Parathyroid adenoma (tissue), 2 donors: ENCODE data around the gene LRP1-AS.

Experiments
- H2AFZ ChIP-seq: fragments of 300-600 bp; sonication (generic); one replicate; pipeline ENCODE4 v1.7.0; 2017; ENCODE audit warnings: antibody characterized with exemption, mild to moderate bottlenecking
- H3K27ac ChIP-seq: fragments of 300-600 bp; sonication (generic); one replicate; pipeline ENCODE4 v1.7.0; 2017
- H3K27me3 ChIP-seq: fragments of 300-600 bp; sonication (generic); one replicate; pipeline ENCODE4 v1.7.0; 2017; ENCODE audit warnings: low read length; ENCODE audit not compliant: control insufficient read depth, insufficient read depth
- H3K36me3 ChIP-seq: fragments of 300-600 bp; sonication (generic); one replicate; pipeline ENCODE4 v1.7.0; 2017; ENCODE audit warnings: low read length; ENCODE audit not compliant: control insufficient read depth, insufficient read depth
- H3K4me1 ChIP-seq: fragments of 300-600 bp; sonication (generic); one replicate; pipeline ENCODE4 v1.7.0; 2017; ENCODE audit warnings: control low read depth
- H3K4me2 ChIP-seq: fragments of 300-600 bp; sonication (generic); one replicate; pipeline ENCODE4 v1.7.0; 2017; ENCODE audit warnings: low read length
- H3K4me3 ChIP-seq: fragments of 300-600 bp; sonication (generic); one replicate; pipeline ENCODE4 v1.7.0; 2017; ENCODE audit warnings: low read depth, low read length
- H3K79me2 ChIP-seq: fragments of 300-600 bp; sonication (generic); one replicate; pipeline ENCODE4 v1.7.0; 2017; ENCODE audit warnings: control low read depth
- H3K9ac ChIP-seq: fragments of 300-600 bp; sonication (generic); one replicate; pipeline ENCODE4 v1.7.0; 2017; ENCODE audit warnings: mild to moderate bottlenecking
- H3K9me3 ChIP-seq: fragments of 300-600 bp; sonication (generic); one replicate; pipeline ENCODE4 v1.7.0; 2017; ENCODE audit warnings: low read length; ENCODE audit not compliant: control insufficient read depth
- TF ChIP-seq, protein P1 (sequence below): fragments of 300-600 bp; sonication (generic); IDR thresholded peaks from one replicate; pipeline ENCODE4 v1.7.0; 2017; ENCODE audit warnings: antibody characterized with exemption, mild to moderate bottlenecking
- donor health status: primary hyperparathyroidism.

Gene LRP1-AS

DNA sequence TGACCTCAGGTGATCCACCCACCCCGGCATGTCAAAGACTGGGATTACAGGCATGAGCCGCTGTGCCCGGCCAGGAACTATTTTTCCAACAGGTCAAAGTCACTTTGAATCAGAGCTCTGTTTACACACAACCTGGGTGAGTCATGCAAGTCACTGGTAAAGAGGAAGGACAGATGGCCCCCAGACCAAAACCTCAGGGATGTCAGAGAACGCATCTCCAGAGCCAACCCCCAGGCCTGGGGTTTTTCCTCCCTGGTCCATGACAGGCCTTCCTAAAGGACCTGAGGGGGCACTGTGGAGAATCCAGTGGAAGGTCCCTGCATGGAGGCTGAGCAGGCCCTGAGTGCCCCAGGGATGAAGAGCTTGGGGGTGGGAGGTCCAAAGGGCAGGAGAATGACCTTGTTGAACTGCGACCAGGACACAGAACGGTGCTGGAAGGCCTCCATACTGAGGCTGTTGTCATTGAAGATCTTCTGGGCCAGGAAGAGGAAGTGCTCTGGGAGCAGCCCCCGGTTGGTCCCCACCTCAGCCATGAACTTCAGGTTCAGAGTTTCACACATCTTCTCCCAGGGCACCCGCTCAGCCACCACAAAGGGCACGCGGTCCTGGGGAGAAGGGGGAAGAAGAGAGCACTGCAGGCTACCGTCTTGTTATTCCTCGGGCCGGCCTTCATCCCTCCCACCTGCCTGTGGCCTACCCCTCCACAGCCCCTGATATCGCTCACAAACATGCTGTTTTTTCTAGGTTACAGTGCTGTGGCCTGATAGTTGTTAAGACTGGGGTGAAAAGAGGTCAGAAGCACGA, 45.3 kb downstream of the LRP1-AS start:
- TF ChIP-seq, protein P1, sequence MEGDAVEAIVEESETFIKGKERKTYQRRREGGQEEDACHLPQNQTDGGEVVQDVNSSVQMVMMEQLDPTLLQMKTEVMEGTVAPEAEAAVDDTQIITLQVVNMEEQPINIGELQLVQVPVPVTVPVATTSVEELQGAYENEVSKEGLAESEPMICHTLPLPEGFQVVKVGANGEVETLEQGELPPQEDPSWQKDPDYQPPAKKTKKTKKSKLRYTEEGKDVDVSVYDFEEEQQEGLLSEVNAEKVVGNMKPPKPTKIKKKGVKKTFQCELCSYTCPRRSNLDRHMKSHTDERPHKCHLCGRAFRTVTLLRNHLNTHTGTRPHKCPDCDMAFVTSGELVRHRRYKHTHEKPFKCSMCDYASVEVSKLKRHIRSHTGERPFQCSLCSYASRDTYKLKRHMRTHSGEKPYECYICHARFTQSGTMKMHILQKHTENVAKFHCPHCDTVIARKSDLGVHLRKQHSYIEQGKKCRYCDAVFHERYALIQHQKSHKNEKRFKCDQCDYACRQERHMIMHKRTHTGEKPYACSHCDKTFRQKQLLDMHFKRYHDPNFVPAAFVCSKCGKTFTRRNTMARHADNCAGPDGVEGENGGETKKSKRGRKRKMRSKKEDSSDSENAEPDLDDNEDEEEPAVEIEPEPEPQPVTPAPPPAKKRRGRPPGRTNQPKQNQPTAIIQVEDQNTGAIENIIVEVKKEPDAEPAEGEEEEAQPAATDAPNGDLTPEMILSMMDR: no peak

DNA sequence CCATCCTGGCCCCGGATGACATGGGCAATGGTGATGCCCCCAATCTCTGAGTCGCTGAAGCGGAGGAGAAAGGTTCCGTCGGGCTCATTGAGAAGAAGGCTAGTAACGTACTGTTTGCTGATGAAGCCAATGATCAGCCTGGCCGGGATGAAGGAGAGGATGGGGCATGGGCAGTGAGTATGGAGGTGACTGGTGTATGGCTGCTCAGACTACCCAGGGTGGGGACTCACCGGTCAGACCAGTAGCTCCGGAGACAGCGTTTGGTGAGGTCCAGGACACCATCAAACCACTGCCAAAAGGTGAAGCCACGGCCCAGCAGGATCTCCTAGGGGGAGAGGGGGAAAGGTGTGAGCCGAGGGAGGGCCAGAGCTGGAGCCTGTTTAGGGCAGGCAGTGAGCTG, 47.7 kb downstream of the LRP1-AS start:
- H3K27ac ChIP-seq: no peak overlapping the region
- H2AFZ ChIP-seq: no peak overlapping the region
- no peak overlapping the region for H3K9ac ChIP-seq
- TF ChIP-seq, protein P1: no peak
- H3K4me2 ChIP-seq: no peak overlapping the region
- H3K27me3 ChIP-seq: no peaks in the 10 kb centered on the region
- no peaks in the 10 kb centered on the region for H3K36me3 ChIP-seq
- no peaks in the 10 kb centered on the region for H3K79me2 ChIP-seq
- H3K4me3 ChIP-seq: no peak overlapping the region
- peaks cover 4% of the 10 kb centered on the region for H3K4me1 ChIP-seq
- no peaks in the 10 kb centered on the region for H3K9me3 ChIP-seq

More for the DNA sequence above, 45.3 kb downstream of the LRP1-AS start:
- Histone ChIP-seq H2AFZ (no peak overlapping the region), H3K27me3 (no peaks in the 10 kb centered on the region), H3K9me3 (no peaks in the 10 kb centered on the region), H3K36me3 (no peaks in the 10 kb centered on the region), H3K9ac (no peak overlapping the region), H3K79me2 (no peaks in the 10 kb centered on the region), H3K4me3 (no peak overlapping the region), H3K4me2 (no peak overlapping the region), H3K4me1 (no peaks in the 10 kb centered on the region), H3K27ac (no peak overlapping the region)

DNA sequence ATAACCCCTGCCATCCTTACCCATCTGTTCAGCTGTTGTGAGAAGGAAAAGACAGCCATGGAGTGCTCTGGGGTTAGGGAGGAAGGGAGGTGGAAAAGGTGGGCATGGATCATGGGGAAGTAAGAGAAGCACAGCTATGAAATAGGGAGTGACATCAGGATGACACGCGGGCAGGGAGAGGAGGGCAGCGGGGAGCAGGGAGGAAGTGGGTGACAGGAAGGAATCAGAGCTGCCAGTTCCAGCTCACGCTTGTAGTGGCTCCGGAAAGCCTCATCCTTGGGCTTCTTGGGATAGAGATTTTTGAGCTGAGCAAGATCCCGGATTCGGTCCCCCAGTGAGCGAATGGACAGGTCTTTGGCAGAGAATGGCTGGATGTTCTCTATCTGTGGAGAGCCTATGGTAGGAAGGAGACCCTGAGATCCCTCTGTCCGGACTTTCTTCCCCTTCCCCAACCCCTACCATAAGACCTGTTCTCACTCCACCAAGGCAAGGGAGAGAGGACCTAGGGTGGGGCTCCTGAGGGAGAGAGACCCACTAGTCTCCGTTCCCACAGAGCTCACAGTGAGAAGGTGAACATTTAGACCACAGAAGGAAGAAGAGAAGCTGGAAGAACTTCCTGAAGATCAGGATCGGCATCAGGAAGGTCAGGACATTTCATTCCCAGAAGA, 48.2 kb downstream of the LRP1-AS start:
- Histone ChIP-seq H3K9ac (no peak overlapping the region), H3K4me1 (peaks cover 4% of the 10 kb centered on the region), H3K9me3 (no peaks in the 10 kb centered on the region), H3K36me3 (no peaks in the 10 kb centered on the region), H3K79me2 (no peaks in the 10 kb centered on the region), H3K4me2 (no peak overlapping the region), H3K4me3 (no peak overlapping the region), H3K27me3 (no peaks in the 10 kb centered on the region), H3K27ac (no peak overlapping the region), H2AFZ (no peak overlapping the region)
- TF ChIP-seq, protein P1: no peak

DNA sequence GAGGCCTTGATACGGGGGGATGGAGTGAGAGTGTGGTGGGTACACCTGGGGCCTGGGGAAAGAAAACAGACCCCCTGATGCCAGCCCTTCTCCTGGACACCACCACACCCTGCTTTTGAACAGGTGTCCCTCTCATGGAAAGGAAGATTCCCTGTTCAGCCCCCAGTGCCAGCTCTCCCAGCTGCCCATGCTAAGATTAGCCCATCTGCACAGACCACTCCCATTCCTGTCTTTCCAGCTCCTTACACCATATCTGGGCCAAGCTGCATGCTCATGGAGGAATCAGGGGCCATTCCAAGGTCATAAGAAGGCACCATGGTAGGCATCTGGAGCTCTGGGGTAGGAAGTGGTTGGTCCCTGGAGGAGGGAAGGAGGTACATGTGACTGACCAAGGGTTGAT, 48.9 kb downstream of the LRP1-AS start:
- Histone ChIP-seq H3K36me3 (no peaks in the 10 kb centered on the region), H3K4me2 (no peak overlapping the region), H3K9me3 (no peaks in the 10 kb centered on the region), H3K27ac (no peak overlapping the region), H2AFZ (no peak overlapping the region), H3K79me2 (no peaks in the 10 kb centered on the region), H3K4me1 (peaks cover 6% of the 10 kb centered on the region), H3K9ac (no peak overlapping the region), H3K27me3 (no peaks in the 10 kb centered on the region), H3K4me3 (no peak overlapping the region)
- TF ChIP-seq, protein P1: no peak
